ENCODE data around the gene KLK2.

DNA sequence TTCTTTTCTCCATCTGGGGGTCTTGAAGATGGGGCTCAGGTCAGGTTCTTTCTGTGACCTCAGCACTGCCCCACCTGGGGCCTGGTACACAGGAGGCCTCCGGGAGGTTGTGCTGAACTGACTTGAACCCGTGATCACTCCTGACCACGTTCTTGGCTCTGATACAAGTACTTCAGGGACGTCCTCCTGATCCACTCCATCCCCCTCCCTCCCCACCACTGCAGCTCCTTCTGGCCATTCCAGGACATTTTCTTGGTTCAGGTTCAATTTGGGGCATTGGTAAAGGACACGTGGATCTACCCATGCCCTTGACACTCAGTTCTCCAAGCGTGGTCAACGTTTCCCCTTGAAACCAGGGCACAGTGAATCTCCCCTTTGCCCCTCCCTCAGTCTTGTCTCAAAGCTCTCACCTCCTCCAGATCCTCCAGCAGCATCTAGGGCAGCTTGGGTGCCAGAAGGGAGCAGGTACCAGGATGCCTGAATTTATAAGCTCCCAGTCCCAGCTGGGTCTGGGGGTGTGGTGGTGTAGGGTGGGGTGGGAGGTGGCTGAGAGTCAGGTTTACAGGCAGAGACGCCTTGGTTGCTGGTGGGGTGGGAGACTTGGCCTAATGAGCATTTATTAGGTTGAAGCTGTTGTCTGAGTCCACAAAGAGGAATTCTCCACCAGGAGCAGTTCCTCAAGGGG is 40.0 kb upstream of the KLK2 start, which contains the start of gene KLK15:
- no peak for TF ChIP-seq POLR2A (IDR thresholded peaks at IDR 0.05; ENCODE audit: low read length)
- no peak for TF ChIP-seq GATA1 (IDR thresholded peaks at IDR 0.05; ENCODE audit: low read depth, low read length)
